ENCODE measurements around the gene ANG. TPM values are rescaled to one million over a fixed set of nuclear protein-coding genes. Genes with fewer than 3 reads are reported as not detected.

ANG gene
- total RNA-seq, 1 experiment from 2014 or later, result 5.8 TPM

DNA sequence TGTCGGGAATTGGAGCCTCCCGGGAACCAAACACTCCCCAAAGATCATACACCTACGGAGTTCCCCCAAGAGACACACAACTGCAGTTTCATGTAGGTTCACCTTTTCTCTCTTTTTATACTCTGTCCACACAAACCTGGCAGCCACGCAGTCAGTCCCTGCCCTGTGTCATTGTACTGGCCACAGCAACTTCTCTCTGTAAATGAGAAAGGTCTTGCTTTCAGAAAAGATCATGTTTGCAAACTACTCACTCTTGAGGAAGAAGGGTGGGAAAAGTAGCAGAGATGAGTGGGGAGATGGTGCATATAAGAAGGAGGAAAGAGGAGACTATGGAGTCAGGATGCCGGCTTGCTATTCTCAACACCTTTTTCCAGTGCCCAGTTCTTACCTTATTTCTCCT lies 10.4 kb downstream of the ANG start:
- H3K4me2 ChIP-seq (ENCODE audit: low read length), result no peak overlapping the region
- no peak for ATAC-seq
- no peaks in the 10 kb centered on the region for H3K9me2 ChIP-seq (ENCODE audit: insufficient read depth)
- peaks cover 0 to 3% of the 10 kb centered on the region in 2 experiments; a peak in 1 of 4 replicates for H3K4me1 ChIP-seq (ENCODE audit: control insufficient read depth in 1 of 2, insufficient read depth in 2 of 2, low read length in 2 of 2)
- RAD21 ChIA-PET (ENCODE audit: low non-redundant PET in 1 of 2, low total read pairs in 2 of 2, uncharacterized antibody in 2 of 2, unreplicated experiment in 2 of 2), result no interaction called here
- H3K9ac ChIP-seq (ENCODE audit: low read length), result no peak overlapping the region
- H3K9me3 ChIP-seq (ENCODE audit: control insufficient read depth in 1 of 2, insufficient read depth in 1 of 2, low read depth in 1 of 2, low read length in 2 of 2), result no peaks in the 10 kb centered on the region
- no peak overlapping the region for H3K27ac ChIP-seq (ENCODE audit: low read depth, low read length)
- no TSS peak for BruUV-seq (replicated peaks)
- DNase-seq (ENCODE audit: low read depth, low spot score), result no peak
- CTCF ChIA-PET, result interaction anchor here (1.0 to 2.2 kb wide), 3 partner anchors 157 to 272 kb away, joined by 4 to 15 read pairs (median 11); no protein-coding TSS in a partner anchor
- intact Hi-C loops (cut with micrococcal nuclease), result no loop called here
- no peaks in the 10 kb centered on the region for H3K27me3 ChIP-seq (ENCODE audit: insufficient read depth, low read length)
- H2AFZ ChIP-seq (ENCODE audit: low read depth, low read length, poor library complexity, severe bottlenecking), result no peak overlapping the region
- no peak for TF ChIP-seq ZNF274 (IDR thresholded peaks at IDR 0.05; ENCODE audit: low read depth, low read length)
- no peak for TF ChIP-seq CBX3 (IDR thresholded peaks at IDR 0.05; ENCODE audit: low read depth)
- TF ChIP-seq, protein P1, sequence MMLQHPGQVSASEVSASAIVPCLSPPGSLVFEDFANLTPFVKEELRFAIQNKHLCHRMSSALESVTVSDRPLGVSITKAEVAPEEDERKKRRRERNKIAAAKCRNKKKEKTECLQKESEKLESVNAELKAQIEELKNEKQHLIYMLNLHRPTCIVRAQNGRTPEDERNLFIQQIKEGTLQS (IDR thresholded peaks at IDR 0.05), result no peak
- no peaks in the 10 kb centered on the region for H3K36me3 ChIP-seq (ENCODE audit: control insufficient read depth in 1 of 2, insufficient read depth in 2 of 2, low read length in 2 of 2)
- POLR2A ChIA-PET, result no interaction called here
- no peaks in the 10 kb centered on the region for H3K79me2 ChIP-seq (ENCODE audit: insufficient read depth, low read length)
- no peaks in the 10 kb centered on the region for H4K20me1 ChIP-seq (ENCODE audit: insufficient read depth)
- no peak overlapping the region for H3K4me3 ChIP-seq (replicated peaks in 1 of 2; ENCODE audit: low read depth in 1 of 2, low read length in 2 of 2)

DNA sequence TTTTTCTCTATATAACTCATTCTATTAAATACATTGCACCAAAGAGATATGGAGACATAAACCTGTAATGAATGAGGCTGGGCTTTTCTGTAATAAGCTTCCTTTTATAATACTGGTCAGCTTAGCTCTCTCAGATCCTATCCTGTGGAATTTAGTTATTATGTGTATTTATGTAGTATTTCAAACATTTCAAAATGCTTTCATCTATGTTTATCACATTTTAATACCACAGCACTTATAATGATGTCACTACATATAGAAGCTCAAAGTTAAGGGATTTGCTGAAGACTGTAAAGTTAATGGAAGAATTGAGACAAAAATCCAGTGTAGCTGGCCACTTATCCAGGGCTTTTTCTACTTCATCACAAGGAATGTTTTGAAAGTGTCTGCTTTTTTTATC lies 11.4 kb downstream of the ANG start:
- intact Hi-C loops (cut with micrococcal nuclease), result loop anchor here (10.0 kb wide), 1 partner anchor 235 kb away; no protein-coding TSS in a partner anchor
- H3K4me2 ChIP-seq (ENCODE audit: low read length), result no peak overlapping the region
- no peaks in the 10 kb centered on the region for H3K9me3 ChIP-seq (ENCODE audit: control insufficient read depth in 1 of 2, insufficient read depth in 1 of 2, low read depth in 1 of 2, low read length in 2 of 2)
- ChIA-PET CTCF (interaction anchor here (1.1 to 2.1 kb wide), 4 partner anchors 156 to 271 kb away, joined by 3 to 5 read pairs (median 4); no protein-coding TSS in a partner anchor), RAD21 (ENCODE audit: low non-redundant PET in 1 of 2, low total read pairs in 2 of 2, uncharacterized antibody in 2 of 2, unreplicated experiment in 2 of 2) (no interaction called here), POLR2A (interaction anchor here (0.8 to 1.3 kb wide), 2 partner anchors 122 to 174 kb away, joined by 3 to 4 read pairs; no protein-coding TSS in a partner anchor)
- no peaks in the 10 kb centered on the region for H3K27me3 ChIP-seq (ENCODE audit: insufficient read depth, low read length)
- no peaks in the 10 kb centered on the region for H3K36me3 ChIP-seq (ENCODE audit: control insufficient read depth in 1 of 2, insufficient read depth in 2 of 2, low read length in 2 of 2)
- ATAC-seq, result no peak
- BruUV-seq (replicated peaks), result no TSS peak
- H3K79me2 ChIP-seq (ENCODE audit: insufficient read depth, low read length), result no peaks in the 10 kb centered on the region
- DNase-seq (ENCODE audit: low read depth, low spot score), result no peak
- no peak overlapping the region for H2AFZ ChIP-seq (ENCODE audit: low read depth, low read length, poor library complexity, severe bottlenecking)
- no peak overlapping the region for H3K4me3 ChIP-seq (replicated peaks in 1 of 2; ENCODE audit: low read depth in 1 of 2, low read length in 2 of 2)
- peaks cover 0 to 3% of the 10 kb centered on the region in 2 experiments; a peak in 1 of 4 replicates for H3K4me1 ChIP-seq (ENCODE audit: control insufficient read depth in 1 of 2, insufficient read depth in 2 of 2, low read length in 2 of 2)
- no peak overlapping the region for H3K27ac ChIP-seq (ENCODE audit: low read depth, low read length)
- H3K9me2 ChIP-seq (ENCODE audit: insufficient read depth), result no peaks in the 10 kb centered on the region
- no peaks in the 10 kb centered on the region for H4K20me1 ChIP-seq (ENCODE audit: insufficient read depth)
- no peak overlapping the region for H3K9ac ChIP-seq (ENCODE audit: low read length)
- no peak for TF ChIP-seq JUND (IDR thresholded peaks at IDR 0.05)
- TF ChIP-seq, protein P1 (IDR thresholded peaks at IDR 0.05), result no peak
- TF ChIP-seq EZH2 (IDR thresholded peaks at IDR 0.05), result no peak
- TF ChIP-seq, protein P2, sequence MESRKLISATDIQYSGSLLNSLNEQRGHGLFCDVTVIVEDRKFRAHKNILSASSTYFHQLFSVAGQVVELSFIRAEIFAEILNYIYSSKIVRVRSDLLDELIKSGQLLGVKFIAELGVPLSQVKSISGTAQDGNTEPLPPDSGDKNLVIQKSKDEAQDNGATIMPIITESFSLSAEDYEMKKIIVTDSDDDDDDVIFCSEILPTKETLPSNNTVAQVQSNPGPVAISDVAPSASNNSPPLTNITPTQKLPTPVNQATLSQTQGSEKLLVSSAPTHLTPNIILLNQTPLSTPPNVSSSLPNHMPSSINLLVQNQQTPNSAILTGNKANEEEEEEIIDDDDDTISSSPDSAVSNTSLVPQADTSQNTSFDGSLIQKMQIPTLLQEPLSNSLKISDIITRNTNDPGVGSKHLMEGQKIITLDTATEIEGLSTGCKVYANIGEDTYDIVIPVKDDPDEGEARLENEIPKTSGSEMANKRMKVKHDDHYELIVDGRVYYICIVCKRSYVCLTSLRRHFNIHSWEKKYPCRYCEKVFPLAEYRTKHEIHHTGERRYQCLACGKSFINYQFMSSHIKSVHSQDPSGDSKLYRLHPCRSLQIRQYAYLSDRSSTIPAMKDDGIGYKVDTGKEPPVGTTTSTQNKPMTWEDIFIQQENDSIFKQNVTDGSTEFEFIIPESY (IDR thresholded peaks at IDR 0.05; ENCODE audit: extremely low read depth, insufficient replicate concordance, low read length), result no peak
- TF ChIP-seq ZFX (IDR thresholded peaks at IDR 0.05), result no peak
- no peak for TF ChIP-seq POLR2A (IDR thresholded peaks at IDR 0.05; ENCODE audit: borderline replicate concordance, extremely low read depth, insufficient read depth, insufficient read length)
- TF ChIP-seq SP1 (IDR thresholded peaks at IDR 0.05; ENCODE audit: low read depth), result no peak
- no peak for TF ChIP-seq RAD21 (IDR thresholded peaks at IDR 0.05; ENCODE audit: low read depth)
- no peak for TF ChIP-seq POLR2AphosphoS5 (IDR thresholded peaks at IDR 0.05; ENCODE audit: low read depth, low read length)
- TF ChIP-seq, protein P3, sequence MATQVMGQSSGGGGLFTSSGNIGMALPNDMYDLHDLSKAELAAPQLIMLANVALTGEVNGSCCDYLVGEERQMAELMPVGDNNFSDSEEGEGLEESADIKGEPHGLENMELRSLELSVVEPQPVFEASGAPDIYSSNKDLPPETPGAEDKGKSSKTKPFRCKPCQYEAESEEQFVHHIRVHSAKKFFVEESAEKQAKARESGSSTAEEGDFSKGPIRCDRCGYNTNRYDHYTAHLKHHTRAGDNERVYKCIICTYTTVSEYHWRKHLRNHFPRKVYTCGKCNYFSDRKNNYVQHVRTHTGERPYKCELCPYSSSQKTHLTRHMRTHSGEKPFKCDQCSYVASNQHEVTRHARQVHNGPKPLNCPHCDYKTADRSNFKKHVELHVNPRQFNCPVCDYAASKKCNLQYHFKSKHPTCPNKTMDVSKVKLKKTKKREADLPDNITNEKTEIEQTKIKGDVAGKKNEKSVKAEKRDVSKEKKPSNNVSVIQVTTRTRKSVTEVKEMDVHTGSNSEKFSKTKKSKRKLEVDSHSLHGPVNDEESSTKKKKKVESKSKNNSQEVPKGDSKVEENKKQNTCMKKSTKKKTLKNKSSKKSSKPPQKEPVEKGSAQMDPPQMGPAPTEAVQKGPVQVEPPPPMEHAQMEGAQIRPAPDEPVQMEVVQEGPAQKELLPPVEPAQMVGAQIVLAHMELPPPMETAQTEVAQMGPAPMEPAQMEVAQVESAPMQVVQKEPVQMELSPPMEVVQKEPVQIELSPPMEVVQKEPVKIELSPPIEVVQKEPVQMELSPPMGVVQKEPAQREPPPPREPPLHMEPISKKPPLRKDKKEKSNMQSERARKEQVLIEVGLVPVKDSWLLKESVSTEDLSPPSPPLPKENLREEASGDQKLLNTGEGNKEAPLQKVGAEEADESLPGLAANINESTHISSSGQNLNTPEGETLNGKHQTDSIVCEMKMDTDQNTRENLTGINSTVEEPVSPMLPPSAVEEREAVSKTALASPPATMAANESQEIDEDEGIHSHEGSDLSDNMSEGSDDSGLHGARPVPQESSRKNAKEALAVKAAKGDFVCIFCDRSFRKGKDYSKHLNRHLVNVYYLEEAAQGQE (IDR thresholded peaks at IDR 0.05; ENCODE audit: low read depth), result no peak
